Measurements from ENCODE around the gene MDH1B. TPM values are rescaled to one million over a fixed set of nuclear protein-coding genes. Genes with fewer than 3 reads are reported as not detected.

MDH1B gene
- total RNA-seq, 2 experiments from 2014 or later: 0.90 to 1.1 TPM

DNA sequence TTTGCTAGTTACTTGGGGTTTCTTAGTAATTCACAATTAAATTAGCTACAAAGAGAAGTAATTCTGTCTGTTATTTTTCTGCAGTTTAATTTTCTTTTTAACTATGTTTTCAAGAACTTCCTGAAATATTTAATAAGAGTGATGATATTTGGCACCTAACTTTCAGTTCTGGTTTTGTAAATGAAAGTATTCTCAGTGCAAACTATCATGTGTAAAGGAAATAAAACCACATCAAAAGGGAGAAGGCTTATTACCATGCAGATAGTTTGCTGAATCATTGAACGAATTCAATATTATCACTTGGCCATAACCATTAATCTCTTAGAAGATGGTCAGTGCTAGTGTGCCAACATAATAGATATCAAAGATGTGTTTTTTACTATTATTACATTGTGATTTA is 76.1 kb downstream of the MDH1B start:
- no peak overlapping the region for H3K4me3 Mint-ChIP-seq

GRCh38 chr2:206688453-206688852 is 76.7 kb downstream of the MDH1B start:
- Mint-ChIP-seq H3K4me1 (peaks cover 8% of the 10 kb centered on the region), H3K36me3 (no peaks in the 10 kb centered on the region), H3K27ac (no peak overlapping the region), H3K4me3 (no peak overlapping the region), H3K9me3 (no peaks in the 10 kb centered on the region), H3K27me3 (peaks cover 20% of the 10 kb centered on the region)
- no peak for DNase-seq

More for the DNA sequence above, 76.1 kb downstream of the MDH1B start:
- Mint-ChIP-seq H3K36me3 (no peaks in the 10 kb centered on the region), H3K4me1 (peaks cover 8% of the 10 kb centered on the region), H3K27ac (no peak overlapping the region), H3K9me3 (no peaks in the 10 kb centered on the region), H3K27me3 (peaks cover 15% of the 10 kb centered on the region)
- DNase-seq: no peak

Other genes with a start within 250 kb of the MDH1B start
- not detected for gene FAM237A, start 122.8 kb downstream of the MDH1B start, total RNA-seq
- gene DYTN, start 46.9 kb downstream of the MDH1B start, total RNA-seq: not detected
- 10 to 100 TPM; 44.1 to 44.5 TPM for gene FASTKD2, start 278 bp upstream of the MDH1B start, total RNA-seq
- not detected for gene CPO, start 174.2 kb upstream of the MDH1B start, total RNA-seq

Data from activated naive CD8-positive, alpha-beta T cell treated with anti-CD3 and anti-CD28 coated beads for 36 hours (primary cell).